Astrocyte (in vitro differentiated cells and primary cell): Measurements from ENCODE around the gene FAU.

Experiments
- EZH2 ChIP-seq: IDR thresholded peaks from 2 replicates; pipeline ENCODE4 v1.6.1; 2012; ENCODE audit warnings: mild to moderate bottlenecking, low read length, inconsistent platforms; ENCODE audit not compliant: insufficient read depth
- TF ChIP-seq, protein P1 (sequence below): IDR thresholded peaks from 2 replicates; pipeline ENCODE4 v1.5.1; 2011; ENCODE audit warnings: low read depth, mild to moderate bottlenecking, inconsistent platforms, low read length, moderate library complexity; ENCODE audit not compliant: insufficient read depth

DNA sequence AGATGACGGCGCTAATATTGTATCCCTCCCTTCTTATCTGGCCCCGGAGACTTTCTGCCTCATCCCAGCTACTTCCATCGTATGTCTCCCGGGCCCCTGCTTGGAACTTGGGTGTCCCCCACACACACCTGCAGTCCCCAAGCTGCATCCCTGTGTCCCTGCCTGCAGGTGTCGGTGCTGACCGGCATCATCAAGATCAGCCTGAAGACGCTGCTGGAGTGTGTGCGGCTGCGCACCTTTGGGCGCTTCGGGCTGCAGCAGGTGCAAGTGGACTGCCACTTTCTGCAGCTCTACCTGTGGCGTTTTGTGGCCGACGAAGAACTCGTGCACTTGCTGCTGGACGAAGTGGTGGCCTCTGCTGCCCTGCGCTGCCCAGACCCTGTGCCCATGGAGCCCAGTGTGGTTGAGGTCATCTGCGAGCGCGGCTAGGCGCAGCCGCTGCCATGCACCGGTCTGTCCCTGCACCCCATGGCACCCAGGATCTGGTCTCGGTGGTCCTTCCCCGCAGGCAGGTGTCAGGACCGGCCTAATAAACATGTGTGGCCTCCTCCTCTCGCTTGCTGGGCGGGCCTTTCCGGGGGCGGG, 10.7 kb downstream of the FAU start:
- TF ChIP-seq, protein P1, sequence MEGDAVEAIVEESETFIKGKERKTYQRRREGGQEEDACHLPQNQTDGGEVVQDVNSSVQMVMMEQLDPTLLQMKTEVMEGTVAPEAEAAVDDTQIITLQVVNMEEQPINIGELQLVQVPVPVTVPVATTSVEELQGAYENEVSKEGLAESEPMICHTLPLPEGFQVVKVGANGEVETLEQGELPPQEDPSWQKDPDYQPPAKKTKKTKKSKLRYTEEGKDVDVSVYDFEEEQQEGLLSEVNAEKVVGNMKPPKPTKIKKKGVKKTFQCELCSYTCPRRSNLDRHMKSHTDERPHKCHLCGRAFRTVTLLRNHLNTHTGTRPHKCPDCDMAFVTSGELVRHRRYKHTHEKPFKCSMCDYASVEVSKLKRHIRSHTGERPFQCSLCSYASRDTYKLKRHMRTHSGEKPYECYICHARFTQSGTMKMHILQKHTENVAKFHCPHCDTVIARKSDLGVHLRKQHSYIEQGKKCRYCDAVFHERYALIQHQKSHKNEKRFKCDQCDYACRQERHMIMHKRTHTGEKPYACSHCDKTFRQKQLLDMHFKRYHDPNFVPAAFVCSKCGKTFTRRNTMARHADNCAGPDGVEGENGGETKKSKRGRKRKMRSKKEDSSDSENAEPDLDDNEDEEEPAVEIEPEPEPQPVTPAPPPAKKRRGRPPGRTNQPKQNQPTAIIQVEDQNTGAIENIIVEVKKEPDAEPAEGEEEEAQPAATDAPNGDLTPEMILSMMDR: no peak
- no peak for TF ChIP-seq EZH2
